Measurements from ENCODE around the gene COL5A1.
"Not testable (repeated sequence)": the region's sequence is repeated elsewhere in the genome, so short reads cannot be mapped to it uniquely, and the experiment has no call there.

Gene COL5A1

GRCh38 chr9:134655586-134656333 is 14.2 kb downstream of the COL5A1 start:
- no peak for DNase-seq (ENCODE audit: low spot score)

- DNase-seq (ENCODE audit: low spot score): no peak
Measured at GRCh38 chr9:134656334-134657006, 14.9 kb downstream of the COL5A1 start.

- no peak for DNase-seq (ENCODE audit: low spot score)
Measured at GRCh38 chr9:134657666-134658377, 16.2 kb downstream of the COL5A1 start.

- DNase-seq (ENCODE audit: low spot score): no peak
Measured at GRCh38 chr9:134658378-134658955, 16.9 kb downstream of the COL5A1 start.

- no peak for DNase-seq (ENCODE audit: low spot score)
Measured at GRCh38 chr9:134659688-134660131, 18.1 kb downstream of the COL5A1 start.

- DNase-seq (ENCODE audit: low spot score): no peak
Measured at GRCh38 chr9:134660407-134660806, 18.8 kb downstream of the COL5A1 start.

GRCh38 chr9:134661299-134661698 is 19.7 kb downstream of the COL5A1 start:
- no peak for DNase-seq (ENCODE audit: low spot score)

- DNase-seq (ENCODE audit: low spot score): no peak
Measured at GRCh38 chr9:134661791-134662142, 20.2 kb downstream of the COL5A1 start.

- no peak for DNase-seq (ENCODE audit: low spot score)
Measured at GRCh38 chr9:134662143-134662876, 20.7 kb downstream of the COL5A1 start.

GRCh38 chr9:134663084-134663483 is 21.5 kb downstream of the COL5A1 start:
- no peak for DNase-seq (ENCODE audit: low spot score)

- DNase-seq (ENCODE audit: low spot score): no peak
Measured at GRCh38 chr9:134663753-134664415, 22.3 kb downstream of the COL5A1 start.

GRCh38 chr9:134664446-134664845 is 22.8 kb downstream of the COL5A1 start:
- DNase-seq (ENCODE audit: low spot score): no peak

- DNase-seq (ENCODE audit: low spot score): no peak
Measured at GRCh38 chr9:134666208-134666607, 24.6 kb downstream of the COL5A1 start.

GRCh38 chr9:134666831-134667230 is 25.2 kb downstream of the COL5A1 start:
- DNase-seq (ENCODE audit: low spot score): no peak

- not testable (repeated sequence) for DNase-seq (ENCODE audit: low spot score)
Measured at GRCh38 chr9:134668977-134669376, 27.4 kb downstream of the COL5A1 start.

- no peak for DNase-seq (ENCODE audit: low spot score)
Measured at GRCh38 chr9:134669399-134669955, 27.9 kb downstream of the COL5A1 start.

GRCh38 chr9:134670042-134670525 is 28.5 kb downstream of the COL5A1 start:
- DNase-seq (ENCODE audit: low spot score): no peak

- no peak for DNase-seq (ENCODE audit: low spot score)
Measured at GRCh38 chr9:134670851-134671281, 29.3 kb downstream of the COL5A1 start.

GRCh38 chr9:134671341-134672113 is 29.9 kb downstream of the COL5A1 start:
- no peak for DNase-seq (ENCODE audit: low spot score)

GRCh38 chr9:134676361-134676760 is 34.8 kb downstream of the COL5A1 start:
- DNase-seq (ENCODE audit: low spot score): no peak

Data from pons (tissue), 1 donor.